OCI-LY1 (cell line): ENCODE measurements around the gene TPM3.

Source experiments
- CTCF ChIP-seq: fragments of 200-600 bp; sonication (generic), shearing (Covaris generic); IDR thresholded peaks from 2 replicates; pipeline ENCODE4 v1.5.1; 2017; ENCODE audit warnings: mild to moderate bottlenecking, antibody characterized with exemption, low read length, moderate library complexity, mixed read lengths
- EZH2 ChIP-seq: fragments of 200-600 bp; sonication (generic), shearing (Covaris generic); IDR thresholded peaks from 2 replicates; pipeline ENCODE4 v1.8.0; 2017; ENCODE audit warnings: borderline replicate concordance, mixed run types, mild to moderate bottlenecking, antibody characterized with exemption, low read length, moderate library complexity, mixed read lengths

GRCh38 chr1:154148807-154149206 is 43.1 kb downstream of the TPM3 start:
- TF ChIP-seq CTCF (no peak), EZH2 (no peak)
